Measurements from ENCODE around the gene OXT. TPM values are rescaled to one million over a fixed set of nuclear protein-coding genes. Genes with fewer than 3 reads are reported as not detected.

Gene OXT
- total and polyA plus RNA-seq, 2 of the 13 experiments (the other 11 are each of a cell fraction or from before 2014, with no cell fraction given): not detected

DNA sequence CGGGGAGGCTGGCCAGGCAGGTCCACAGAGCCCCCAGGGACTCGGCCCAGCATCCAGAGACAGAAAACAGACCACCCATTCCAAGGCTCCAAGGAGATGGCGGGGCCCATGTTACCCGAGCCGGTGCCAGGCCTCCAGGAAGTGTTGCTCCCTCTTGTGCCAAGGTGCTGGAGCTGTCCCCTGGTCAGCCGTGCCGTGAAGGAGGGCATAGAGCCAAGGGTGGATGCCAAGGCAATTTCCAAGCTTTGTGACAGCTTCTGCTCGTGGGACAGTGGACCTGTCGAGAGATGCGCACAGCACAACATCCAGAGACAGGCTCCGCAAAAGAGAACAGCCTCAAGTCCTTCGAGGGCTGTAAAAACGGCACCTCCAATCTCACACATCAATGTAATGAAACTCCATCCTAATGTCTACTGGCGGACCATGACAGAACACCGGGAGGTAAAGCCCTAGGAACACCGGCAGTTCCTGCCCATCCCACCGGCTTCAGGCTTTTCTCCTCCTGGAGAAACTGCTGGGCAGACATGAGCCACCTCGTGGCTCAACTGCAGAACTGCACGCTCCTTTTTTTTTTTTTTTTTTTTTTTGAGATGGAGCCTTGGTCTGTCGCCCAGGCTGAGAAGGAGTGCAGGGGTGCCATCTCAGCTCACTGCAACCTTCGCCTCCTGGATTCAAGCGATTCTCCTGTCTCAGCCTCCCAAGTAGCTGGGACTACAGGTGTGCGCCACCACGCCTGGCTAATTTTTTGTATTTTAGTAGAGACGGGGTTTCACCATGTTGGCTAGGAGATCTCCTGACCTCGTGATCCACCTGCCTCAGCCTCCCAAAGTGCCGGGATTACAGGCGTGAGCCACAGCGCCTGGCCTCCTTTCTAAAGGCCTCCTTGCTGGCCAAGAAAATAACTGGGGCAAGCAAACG is 44.0 kb downstream of the OXT start (continued):
- TF ChIP-seq, protein P1, sequence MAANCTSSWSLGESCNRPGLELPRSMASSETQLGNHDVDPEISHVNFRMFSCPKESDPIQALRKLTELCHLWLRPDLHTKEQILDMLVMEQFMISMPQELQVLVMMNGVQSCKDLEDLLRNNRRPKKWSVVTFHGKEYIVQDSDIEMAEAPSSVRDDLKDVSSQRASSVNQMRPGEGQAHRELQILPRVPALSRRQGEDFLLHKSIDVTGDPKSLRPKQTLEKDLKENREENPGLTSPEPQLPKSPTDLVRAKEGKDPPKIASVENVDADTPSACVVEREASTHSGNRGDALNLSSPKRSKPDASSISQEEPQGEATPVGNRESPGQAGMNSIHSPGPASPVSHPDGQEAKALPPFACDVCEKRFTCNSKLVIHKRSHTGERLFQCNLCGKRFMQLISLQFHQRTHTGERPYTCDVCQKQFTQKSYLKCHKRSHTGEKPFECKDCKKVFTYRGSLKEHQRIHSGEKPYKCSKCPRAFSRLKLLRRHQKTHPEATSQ (CRISPR knock-in tag; IDR thresholded peaks at IDR 0.05; ENCODE audit: borderline replicate concordance): no peak
- TF ChIP-seq TMF1 (CRISPR knock-in tag; IDR thresholded peaks at IDR 0.05; ENCODE audit: low read depth) (no peak), ZNF598 (CRISPR knock-in tag; IDR thresholded peaks at IDR 0.05; ENCODE audit: borderline replicate concordance) (peak; percentile 76; the same call in 1 of the 2 replicates), ZFAT (CRISPR knock-in tag; conservative IDR thresholded peaks at IDR 0.05) (no peak), ZNF775 (CRISPR knock-in tag; IDR thresholded peaks at IDR 0.05; ENCODE audit: borderline replicate concordance) (no peak), ZNF619 (CRISPR knock-in tag; IDR thresholded peaks at IDR 0.05) (no peak), MED1 (CRISPR knock-in tag; IDR thresholded peaks at IDR 0.05) (peak; percentile 25; the same call in 1 of the 2 replicates), ZNF143 (CRISPR knock-in tag; IDR thresholded peaks at IDR 0.05) (no peak), ZSCAN12 (CRISPR knock-in tag; IDR thresholded peaks at IDR 0.05) (no peak), ZNF605 (CRISPR knock-in tag; IDR thresholded peaks at IDR 0.05) (no peak), ZFP82 (CRISPR knock-in tag; IDR thresholded peaks at IDR 0.05; ENCODE audit: borderline replicate concordance) (no peak), HNRNPH1 (optimal IDR thresholded peaks at IDR 0.05; ENCODE audit: low read depth, low read length) (no peak), SMC3 (IDR thresholded peaks at IDR 0.05; ENCODE audit: low read length) (peak; percentile 99), GATAD1 (CRISPR knock-in tag; IDR thresholded peaks at IDR 0.05) (no peak), MIER3 (CRISPR knock-in tag; IDR thresholded peaks at IDR 0.05; ENCODE audit: borderline replicate concordance) (no peak), ARID2 (CRISPR knock-in tag; IDR thresholded peaks at IDR 0.05; ENCODE audit: borderline replicate concordance) (no peak)
- TF ChIP-seq, protein P2, sequence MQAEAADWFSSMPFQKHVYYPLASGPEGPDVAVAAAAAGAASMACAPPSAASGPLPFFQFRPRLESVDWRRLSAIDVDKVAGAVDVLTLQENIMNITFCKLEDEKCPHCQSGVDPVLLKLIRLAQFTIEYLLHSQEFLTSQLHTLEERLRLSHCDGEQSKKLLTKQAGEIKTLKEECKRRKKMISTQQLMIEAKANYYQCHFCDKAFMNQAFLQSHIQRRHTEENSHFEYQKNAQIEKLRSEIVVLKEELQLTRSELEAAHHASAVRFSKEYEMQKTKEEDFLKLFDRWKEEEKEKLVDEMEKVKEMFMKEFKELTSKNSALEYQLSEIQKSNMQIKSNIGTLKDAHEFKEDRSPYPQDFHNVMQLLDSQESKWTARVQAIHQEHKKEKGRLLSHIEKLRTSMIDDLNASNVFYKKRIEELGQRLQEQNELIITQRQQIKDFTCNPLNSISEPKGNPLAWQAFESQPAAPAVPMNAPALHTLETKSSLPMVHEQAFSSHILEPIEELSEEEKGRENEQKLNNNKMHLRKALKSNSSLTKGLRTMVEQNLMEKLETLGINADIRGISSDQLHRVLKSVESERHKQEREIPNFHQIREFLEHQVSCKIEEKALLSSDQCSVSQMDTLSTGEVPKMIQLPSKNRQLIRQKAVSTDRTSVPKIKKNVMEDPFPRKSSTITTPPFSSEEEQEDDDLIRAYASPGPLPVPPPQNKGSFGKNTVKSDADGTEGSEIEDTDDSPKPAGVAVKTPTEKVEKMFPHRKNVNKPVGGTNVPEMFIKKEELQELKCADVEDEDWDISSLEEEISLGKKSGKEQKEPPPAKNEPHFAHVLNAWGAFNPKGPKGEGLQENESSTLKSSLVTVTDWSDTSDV (CRISPR knock-in tag; IDR thresholded peaks at IDR 0.05): peak; percentile 77; the same call in 1 of the 2 replicates
- TF ChIP-seq, protein P3, sequence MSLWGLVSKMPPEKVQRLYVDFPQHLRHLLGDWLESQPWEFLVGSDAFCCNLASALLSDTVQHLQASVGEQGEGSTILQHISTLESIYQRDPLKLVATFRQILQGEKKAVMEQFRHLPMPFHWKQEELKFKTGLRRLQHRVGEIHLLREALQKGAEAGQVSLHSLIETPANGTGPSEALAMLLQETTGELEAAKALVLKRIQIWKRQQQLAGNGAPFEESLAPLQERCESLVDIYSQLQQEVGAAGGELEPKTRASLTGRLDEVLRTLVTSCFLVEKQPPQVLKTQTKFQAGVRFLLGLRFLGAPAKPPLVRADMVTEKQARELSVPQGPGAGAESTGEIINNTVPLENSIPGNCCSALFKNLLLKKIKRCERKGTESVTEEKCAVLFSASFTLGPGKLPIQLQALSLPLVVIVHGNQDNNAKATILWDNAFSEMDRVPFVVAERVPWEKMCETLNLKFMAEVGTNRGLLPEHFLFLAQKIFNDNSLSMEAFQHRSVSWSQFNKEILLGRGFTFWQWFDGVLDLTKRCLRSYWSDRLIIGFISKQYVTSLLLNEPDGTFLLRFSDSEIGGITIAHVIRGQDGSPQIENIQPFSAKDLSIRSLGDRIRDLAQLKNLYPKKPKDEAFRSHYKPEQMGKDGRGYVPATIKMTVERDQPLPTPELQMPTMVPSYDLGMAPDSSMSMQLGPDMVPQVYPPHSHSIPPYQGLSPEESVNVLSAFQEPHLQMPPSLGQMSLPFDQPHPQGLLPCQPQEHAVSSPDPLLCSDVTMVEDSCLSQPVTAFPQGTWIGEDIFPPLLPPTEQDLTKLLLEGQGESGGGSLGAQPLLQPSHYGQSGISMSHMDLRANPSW (CRISPR knock-in tag; IDR thresholded peaks at IDR 0.05; ENCODE audit: borderline replicate concordance): 0 out of 2 replicates have a peak, but pooled peaks have one; percentile 30
- TF ChIP-seq, protein P4, sequence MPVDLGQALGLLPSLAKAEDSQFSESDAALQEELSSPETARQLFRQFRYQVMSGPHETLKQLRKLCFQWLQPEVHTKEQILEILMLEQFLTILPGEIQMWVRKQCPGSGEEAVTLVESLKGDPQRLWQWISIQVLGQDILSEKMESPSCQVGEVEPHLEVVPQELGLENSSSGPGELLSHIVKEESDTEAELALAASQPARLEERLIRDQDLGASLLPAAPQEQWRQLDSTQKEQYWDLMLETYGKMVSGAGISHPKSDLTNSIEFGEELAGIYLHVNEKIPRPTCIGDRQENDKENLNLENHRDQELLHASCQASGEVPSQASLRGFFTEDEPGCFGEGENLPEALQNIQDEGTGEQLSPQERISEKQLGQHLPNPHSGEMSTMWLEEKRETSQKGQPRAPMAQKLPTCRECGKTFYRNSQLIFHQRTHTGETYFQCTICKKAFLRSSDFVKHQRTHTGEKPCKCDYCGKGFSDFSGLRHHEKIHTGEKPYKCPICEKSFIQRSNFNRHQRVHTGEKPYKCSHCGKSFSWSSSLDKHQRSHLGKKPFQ (CRISPR knock-in tag; IDR thresholded peaks at IDR 0.05; ENCODE audit: insufficient replicate concordance): no peak
- TF ChIP-seq, protein P5, sequence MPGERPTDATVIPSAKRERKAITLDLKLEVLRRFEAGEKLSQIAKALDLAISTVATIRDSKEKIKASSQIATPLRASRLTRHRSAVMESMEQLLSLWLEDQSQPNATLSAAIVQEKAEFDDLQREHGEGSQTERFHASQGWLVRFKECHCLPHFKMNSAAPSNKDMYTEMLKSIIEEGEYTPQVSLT (CRISPR knock-in tag; IDR thresholded peaks at IDR 0.05; ENCODE audit: borderline replicate concordance, low read depth): no peak
